HS-27A (cell line): ENCODE measurements around the gene C16orf87.

Experiments
- DNase-seq: peaks from one replicate; pipeline ENCODE4 v3.0.0-alpha.2; 2012; ENCODE audit warnings: low read depth, missing footprints

C16orf87 gene

DNA sequence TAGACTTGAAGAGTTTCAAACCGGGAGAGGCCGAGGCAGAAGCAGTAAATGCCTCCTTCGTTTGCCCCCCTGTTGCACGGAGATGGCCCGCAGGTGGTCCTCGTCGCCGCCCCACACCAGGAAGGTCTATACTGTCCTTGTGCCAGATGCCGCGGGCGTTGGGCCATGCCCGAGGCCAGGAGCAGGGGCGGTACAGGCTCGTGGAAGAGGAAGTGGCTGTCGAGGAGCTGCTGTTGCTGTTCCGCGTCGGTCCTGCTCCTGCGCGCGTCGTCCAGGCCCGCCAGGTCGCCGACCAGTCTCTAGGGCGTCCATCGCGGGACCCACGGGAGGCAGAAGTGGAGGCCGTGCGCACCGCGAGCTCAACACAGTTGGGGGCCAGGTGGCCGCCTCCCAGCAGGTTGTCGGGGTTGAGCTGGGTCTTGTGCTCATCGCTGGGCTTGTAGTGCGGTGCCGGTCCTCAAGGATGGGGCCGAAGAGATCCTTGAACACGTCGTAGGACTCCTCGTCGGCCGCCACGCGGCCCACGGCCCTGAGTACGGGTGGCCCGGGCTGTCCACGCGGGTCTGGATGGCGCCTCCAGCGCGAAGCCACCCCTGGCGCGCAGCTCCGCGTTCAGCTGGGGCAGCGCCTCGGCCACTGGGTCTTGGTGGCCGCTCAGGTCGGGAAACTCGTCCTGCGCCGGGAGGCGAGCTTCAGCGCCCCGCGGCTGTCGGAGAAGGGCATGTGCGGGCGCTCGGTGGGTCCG is 13.1 kb upstream of the C16orf87 start:
- DNase-seq: no peak

DNA sequence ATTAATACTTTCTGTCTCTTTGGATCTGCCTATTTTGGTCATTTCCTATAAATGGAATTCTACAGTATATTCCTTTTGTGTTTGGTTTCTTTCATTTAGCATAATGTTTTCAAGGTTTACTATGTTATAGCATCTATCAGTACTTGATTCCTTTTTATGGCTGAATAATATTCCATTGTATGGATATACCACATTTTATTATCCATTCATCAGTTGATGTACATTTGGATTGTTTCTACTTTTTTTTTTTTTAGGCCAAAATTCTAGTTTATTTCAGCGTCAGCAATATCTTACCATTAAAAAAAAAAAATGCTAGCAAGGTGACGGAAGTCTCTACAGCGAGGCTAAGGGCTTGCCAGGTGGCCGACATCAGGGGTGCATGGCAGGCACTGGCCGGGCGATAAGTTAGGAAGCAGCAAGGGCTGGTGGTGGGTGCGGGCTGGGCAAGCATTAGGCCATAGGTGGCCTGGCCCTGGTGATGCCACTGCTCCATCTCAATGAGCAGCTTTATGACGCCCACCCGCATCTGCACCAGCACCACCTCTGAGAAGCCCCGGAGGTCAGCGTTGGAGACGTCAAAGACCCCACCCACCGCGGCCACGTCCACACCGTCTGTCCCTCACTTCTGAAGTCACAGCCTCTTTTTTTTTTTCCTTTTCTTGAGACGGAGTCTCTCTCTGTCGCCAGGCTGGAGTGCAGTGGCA is 11.4 kb upstream of the C16orf87 start:
- no peak for DNase-seq

DNA sequence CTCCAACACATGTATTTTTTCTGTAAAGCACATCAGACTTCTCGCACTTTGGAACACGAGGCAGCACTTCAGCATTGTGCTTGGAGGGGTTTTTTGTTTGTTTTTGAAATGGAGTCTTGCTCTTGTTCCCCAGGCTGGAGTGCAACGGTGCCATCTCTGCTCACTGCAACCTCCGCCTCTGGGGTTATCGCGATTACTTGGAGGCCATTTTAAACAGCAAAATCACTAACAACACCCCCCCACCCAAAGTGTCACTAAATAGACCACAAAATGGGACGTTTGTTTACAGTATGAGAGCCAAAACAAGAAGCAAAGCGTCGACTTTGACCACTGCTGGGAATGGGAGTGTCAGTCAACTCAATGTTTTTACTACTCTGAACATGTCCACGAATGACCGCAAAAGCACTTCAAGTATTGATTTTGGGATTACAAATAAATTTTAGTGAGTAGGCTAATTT is 9.0 kb upstream of the C16orf87 start:
- no peak for DNase-seq

DNA sequence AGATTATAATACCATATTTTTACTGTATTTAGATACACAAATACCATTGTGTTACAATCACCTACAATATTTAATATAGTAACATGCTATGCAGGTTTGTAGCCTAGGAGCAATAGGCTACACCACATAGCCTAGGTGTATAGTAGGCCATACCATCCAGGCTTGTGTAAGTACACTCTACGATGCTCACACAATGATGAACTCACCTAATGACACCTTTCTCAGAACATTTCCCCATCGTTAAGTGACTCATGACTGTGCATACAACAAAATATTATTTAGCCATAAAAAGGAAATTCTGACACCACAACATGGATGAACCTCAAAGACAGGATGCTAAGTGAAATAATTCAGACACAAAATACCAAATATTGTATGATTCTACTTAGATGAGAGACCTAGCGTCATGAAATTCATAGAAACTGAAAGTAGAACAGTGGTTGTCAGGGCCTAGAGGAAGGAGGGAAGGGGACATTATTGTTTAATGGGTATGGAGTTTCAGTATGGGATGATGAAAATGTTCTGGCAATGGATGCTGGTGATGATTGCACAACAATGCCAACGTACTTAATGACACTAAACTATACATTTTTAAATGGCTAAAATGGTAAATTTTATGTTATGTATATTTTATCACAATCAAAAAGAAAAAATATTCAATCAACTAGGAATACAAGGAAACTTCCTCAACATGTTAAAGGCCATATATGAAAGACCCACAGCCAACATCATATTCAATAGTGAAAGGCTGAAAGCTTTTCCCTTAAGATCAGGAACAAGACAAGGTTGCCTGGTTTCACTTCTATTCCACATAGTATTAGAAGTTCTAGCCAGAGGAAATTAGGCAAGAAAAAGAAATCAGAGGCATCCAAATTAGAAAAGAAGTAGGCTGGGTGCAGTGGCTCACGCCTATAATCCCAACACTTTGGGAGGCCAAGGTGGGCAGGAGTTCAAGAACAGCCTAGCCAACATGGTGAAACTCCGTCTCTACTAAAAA is 5.9 kb upstream of the C16orf87 start:
- no peak for DNase-seq

DNA sequence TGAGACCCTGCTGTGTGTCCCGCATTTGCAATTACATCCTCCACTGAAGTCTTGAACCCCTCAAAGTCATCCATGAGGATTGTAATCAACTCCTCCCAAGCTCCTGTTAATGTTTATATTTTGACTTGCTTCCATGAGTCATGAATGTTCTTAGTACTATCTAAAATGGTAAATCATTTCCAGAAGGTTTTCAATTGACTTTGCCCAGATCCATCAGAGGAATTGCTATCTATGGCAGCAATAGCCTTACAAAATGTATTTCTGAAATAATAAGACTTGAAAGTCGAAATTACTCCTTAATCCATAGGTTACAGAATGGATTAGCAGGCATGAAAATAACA is 2.5 kb upstream of the C16orf87 start:
- DNase-seq: no peak

DNA sequence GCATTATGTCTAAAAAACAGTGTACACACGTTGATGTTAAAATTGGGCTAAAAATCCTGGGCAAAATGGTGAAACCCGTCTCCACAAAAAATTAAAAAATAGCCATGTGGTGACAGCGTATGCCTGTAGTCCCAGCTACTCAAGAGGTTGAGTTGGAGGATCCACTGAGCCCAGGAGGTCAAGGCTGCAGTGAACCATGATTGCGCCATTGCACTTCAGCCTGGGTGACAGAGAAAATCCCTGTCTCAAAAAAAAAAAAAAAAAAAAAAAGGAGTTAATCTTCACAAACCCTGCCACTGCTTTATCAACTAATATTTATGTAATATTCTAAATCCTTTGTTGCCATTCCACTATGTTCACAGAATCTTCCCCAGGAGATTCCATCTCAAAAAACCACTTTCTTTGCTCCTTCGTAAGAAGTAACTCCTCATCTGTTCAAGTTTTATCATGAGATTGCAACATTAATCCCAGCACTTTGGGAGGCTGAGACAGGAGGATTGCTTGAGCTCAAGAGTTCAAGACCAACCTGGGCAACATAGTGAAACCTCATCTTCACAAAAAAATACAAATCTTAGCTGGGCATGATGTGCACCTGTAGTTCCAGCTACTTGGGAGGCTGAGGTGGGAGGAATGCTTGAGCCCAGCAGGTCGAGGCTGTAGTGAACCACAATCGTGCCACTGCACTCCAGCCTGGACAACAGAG is 1.9 kb upstream of the C16orf87 start:
- no peak for DNase-seq

DNA sequence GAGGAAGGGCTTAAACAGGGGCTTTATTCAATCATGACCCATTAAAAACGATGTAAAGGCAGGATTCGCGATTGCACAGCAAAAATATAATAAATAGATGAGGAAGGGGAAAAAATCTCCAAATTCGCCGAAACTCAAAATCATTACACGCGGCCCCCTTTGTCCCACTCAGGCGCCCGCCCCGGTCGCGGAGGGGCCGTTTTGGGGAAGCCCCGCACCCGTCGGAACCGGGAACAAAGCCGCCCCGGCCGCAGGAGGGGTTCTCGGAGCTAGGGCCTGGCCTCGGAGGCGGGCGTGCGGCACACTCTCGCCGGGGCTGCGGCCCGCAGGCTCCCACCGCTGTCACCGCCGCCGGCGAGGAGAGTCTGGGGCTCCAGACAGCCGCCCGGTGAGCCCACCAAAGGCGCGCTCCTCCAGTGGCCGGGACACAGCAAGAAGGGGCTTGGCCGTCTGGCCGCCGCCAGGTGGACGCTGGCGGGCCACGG is 521 bp downstream of the C16orf87 start:
- DNase-seq: no peak

DNA sequence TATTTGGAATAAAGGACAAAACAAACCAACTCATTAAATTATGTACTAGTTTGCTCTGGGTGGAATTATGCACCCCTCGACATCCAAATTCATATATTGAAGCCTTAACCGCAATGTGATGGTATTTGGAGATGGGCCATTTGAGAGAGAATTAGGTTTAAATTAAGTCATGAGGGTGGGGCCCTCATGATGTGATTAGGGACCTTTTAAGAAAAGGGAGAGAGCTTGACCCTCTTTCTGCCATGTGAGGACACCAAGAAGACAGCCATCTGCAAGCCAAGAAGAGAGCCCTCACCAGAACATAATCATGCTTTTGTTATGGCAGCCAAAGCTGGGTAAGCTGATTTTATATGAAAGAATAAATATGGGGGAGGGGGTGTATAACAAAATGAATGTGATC is 2.0 kb downstream of the C16orf87 start:
- no peak for DNase-seq

DNA sequence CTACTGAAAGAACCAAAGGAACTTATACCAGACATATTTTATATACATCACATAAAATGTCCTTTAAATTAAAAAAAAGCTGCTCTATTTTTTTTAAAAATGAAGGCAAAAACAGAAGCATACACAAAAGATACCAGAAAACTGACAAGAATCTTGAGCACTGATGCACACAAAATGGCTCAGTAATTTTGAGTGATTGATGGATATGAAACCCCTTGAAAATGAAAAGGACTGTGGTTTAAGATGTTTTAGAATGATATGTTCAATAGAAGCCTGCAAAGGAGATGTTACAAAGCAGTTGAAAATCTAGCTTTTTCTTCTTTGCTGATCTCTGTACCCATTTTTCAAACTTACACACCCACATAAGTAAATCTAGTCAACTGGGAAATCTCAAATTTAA is 2.7 kb downstream of the C16orf87 start:
- no peak for DNase-seq

DNA sequence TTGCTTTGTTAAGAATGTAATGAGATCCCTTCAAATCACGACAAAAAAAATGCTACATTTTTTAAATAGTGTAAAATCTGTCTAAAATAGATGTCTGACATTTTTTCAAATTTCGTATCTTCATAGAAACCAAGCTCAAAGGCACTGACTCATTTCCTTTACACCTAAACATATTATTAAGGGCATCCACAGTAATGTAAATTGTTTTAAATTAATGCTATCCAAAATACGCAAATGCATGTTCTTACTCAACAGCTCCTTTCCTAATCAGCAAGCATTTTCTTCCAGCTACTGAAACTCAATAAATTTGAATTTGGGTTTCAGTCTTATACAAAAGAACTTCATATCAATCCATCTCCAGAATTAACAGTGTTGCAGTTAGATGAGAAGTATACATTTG is 4.3 kb downstream of the C16orf87 start:
- no peak for DNase-seq

DNA sequence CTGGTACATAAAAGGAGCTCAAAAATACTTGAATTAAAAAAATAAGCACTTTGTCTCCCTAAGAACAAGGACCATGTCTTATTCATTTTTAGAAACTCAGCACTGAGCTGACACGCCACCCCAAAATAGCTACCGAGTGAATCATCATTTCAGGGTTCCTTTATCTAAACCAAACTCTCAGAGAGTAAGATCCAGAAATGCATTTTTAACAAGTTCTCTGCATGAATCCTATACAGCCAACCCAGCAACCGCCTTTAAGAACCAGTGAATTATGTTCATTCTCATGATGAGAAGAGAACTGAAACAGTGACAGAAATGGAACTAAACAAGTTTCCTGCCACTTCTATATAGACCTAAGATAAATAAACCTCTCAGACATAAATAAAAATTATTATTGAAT is 8.7 kb downstream of the C16orf87 start:
- peak; percentile 63 for DNase-seq

DNA sequence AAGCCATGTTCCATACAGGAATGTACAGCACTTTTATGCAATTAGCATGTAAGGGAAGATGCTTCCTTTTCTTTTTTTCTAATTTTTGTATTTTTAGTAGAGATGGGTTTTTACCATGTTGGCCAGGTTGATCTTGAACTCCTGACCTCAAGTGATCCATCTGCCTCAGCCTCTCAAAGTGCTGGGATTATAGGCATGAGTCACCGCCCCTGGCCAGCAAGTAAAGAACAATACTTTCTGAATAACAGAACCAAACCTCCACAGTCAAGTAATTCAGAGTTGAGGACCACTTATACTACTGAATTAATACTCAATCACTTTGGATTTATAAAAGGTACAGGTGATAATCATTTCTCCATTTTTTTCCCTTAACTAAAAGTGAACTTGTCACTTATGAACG is 13.0 kb downstream of the C16orf87 start:
- DNase-seq: no peak

DNA sequence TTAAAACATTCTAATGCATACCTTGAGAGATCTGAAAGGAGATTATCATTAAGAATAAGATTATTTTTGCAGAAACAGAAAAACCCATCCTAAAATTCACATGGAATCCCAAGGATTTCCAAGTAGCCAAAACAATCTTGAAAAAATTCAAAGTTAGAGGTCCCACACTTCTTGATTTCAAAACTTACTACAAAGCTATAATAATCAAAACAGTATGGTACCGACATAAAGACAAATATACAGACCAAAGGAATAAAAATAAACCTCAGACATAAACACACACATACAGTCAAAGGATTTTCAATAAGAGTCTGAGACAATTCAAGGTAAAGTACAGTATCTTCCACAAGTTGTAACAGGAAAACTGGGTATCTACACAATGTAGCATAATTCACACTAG is 16.2 kb downstream of the C16orf87 start:
- no peak for DNase-seq

DNA sequence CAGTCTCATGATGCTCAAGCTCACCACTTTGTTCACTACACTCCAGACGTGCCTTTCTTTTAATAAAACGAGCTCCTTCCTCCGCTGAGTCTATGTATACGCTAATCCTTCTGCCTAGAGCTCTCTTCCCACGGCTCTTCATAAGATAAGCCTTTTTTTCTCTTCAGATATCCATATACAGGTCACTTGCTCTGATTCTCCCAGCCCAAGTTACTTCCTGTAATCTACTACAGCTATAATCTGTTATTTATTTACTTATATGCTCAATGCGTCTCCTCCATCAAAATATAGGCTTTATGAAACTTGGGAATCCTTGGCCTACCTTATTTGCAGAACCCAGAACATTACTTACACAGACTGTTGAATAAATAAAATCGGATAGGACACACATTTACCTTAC is 17.4 kb downstream of the C16orf87 start:
- DNase-seq: no peak

DNA sequence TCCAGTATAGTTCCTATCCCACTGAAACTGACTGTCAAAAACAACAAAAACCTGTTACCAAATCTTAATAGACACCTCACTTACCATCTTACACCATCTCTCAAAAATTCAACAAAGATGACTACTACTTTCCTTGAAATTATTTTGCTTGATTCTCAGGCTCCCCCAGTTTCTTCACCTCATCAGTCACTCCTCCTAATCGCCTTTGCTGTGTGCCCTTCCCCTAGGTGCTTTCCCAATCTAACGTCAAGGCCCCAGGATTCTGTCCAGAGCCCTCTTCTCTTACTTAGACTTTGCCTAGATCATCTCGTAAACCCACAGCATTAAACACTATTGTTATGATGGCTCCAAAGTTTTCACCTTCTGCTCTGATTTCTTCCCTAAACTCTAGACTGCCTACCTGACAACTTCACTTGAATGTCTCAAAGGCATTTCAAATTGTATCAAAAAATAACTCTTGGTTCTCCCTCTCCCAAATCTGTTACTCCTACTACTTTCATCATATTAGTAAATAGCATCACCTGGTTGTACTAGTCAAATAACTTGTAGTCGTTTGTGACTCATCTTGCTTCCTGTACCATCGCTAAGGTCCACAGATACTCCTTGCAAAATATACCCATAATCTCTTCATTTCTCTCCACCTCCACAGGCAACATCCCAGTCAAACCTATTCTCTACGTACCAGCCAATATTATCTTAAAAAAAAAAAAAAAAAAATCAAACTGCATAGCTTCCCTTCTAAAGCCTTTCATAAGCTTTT is 18.0 kb downstream of the C16orf87 start:
- DNase-seq: no peak

DNA sequence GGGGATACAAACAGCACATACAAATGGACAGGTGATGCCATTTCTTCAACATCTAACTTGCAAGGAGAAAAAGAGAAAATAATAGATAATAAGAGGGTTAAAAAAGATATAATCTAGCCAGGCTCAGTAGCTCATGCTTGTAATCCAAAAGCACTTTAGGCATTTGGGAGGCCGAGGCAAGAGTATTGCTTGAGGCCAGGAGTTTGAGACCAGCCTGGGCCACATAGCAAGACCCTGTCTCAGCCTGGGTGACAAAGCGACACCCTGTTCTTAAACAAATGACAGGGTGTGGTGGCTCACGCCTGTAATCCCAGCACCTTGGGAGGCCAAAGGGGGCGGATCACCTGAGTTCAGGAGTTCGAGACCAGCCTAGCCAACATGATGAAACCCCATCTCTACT is 19.3 kb downstream of the C16orf87 start:
- no peak for DNase-seq

DNA sequence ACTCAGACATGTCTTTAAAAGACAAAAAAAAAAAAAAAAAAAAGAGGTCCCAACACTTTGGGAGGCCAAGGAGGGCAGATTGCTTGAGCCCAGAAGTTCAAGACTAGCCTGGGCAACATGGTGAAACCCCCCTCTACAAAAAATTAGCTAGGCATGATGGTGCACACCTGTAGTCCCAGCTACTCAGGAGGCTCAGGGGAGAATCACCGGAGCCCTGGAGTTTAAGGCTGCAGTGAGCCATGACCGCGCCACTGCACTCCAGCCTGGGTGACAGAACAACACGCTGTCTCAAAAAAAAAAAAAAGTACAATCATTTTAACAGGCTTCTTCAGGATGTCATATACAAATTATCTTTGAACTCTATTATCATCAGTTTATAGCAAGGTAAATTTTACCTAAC is 22.0 kb downstream of the C16orf87 start:
- DNase-seq: no peak

DNA sequence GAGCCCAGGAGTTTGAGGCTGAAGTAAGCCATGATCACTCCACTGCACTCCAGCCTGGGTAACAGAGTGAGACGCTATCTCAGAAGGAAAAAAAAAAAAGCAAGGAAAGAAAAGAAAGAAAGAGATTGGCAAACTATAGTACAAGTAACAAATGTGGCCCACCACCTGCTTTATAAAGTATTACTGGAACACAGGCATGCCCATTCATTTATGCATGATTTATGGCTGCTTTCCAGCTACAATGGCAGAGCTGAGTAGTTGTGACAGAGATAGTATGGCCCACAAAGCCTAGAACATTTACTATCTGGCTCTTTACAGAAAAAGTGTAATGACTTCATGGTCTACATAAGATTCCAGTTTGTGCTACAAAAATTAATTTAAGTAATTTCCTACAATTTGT is 23.6 kb downstream of the C16orf87 start:
- DNase-seq: no peak

DNA sequence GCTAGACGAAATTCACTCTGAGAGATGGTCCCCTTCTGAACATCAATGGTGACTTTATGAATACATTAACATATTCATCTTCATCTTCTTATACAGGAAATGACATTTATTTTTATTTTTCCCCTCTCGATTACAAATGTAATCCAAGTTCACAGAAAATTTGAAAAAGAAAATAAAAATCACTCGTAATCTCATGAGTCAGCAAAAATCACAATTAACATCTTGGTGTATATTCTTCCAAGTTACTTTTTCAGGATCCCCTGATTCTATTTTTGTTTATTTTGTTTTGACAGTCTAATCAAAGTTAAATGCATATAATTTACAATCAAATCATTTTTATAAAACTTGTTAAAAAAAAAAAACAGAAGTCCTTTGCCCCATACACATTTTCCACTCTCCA is 27.6 kb downstream of the C16orf87 start:
- no peak for DNase-seq

DNA sequence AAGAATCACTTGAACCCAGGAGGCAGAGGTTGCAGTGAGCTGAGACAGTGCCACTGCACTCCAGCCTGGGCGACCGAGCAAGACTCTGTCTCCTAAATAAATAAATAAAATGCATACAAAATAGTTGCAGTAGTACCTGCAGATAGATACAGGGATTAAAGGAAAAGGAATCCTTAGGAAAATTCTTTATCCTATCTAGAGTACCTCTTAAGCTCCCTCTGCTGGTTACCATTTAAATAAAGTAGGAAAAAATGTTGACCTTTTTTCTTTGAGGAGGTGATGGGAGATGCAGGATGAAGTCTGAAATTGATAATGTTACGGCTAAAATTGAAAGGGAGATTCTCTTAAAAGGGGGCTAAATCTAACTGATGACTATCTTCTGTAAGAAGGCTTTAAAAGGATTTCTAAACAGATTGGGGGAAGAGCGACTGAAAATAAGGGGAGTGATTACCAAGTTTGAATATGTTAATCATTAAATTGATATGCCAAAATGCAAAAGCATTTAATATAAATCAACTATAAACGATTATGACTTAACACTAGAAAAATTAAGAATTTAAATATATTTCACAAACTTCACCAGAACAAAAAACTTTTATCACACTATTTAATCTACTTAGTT is 29.4 kb downstream of the C16orf87 start:
- no peak for DNase-seq

DNA sequence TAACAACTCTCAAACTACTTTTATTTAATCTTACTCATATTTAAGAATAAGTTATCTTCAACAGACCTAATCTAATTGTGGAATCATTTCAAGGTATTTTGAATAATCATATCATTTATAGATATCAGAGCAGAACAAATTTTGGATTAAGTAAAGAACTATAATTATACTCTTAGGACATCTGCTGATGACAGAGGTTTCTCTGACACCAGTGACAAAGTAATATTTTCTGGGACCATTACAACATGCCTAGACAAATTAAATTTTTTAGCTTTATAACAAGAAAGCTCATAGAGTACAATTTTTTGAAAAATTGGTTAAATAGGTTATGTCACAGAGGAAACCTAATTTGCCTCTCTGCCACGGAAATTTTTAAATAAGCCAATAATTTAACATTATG is 30.5 kb downstream of the C16orf87 start:
- DNase-seq: no peak
